ENCODE data around the gene SLC25A13.

Gene SLC25A13

DNA sequence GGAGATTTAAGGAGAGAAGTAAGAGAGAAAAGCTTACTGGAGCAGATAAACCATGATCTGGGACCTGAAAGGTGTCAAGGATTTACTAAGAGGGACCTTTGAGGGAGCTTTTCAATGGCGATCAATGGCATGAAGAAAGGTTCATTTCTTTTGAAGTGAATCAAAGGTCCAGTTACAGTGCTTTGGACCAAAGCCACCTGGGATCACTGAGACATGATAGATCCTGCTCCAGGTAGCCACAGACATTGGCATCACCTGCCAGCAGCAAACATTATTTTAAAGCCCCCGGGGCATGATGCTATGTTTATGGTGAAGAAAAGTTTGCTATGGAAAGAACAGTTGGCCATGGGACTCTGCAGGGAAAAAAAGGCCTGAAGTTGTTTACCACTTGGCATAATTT is 109.4 kb downstream of the SLC25A13 start:
- no peaks in the 10 kb centered on the region for H3K27me3 ChIP-seq (ENCODE audit: control insufficient read depth in 3 of 3, insufficient read depth in 3 of 3, low read depth in 1 of 3, low read length in 3 of 3)
- no peak overlapping the region for H3K4me3 ChIP-seq (ENCODE audit: low read length in 2 of 2)
- no peak overlapping the region for H2AFZ ChIP-seq (ENCODE audit: low read length)
- no peak overlapping the region for H2AK5ac ChIP-seq (ENCODE audit: low read depth, low read length)
- no peak overlapping the region for H3K4ac ChIP-seq (ENCODE audit: low read length)
- no peak overlapping the region for H4K91ac ChIP-seq (ENCODE audit: low read depth, low read length, poor library complexity)
- no peak overlapping the region for H2BK15ac ChIP-seq (ENCODE audit: low read length)
- H3K27ac ChIP-seq (replicated peaks; ENCODE audit: low read length) = no peak overlapping the region
- no peak overlapping the region for H4K8ac ChIP-seq (ENCODE audit: low read depth, low read length)
- H2BK12ac ChIP-seq (ENCODE audit: low read length) = no peak overlapping the region
- peaks cover 0 to 6% of the 10 kb centered on the region in 2 donors for H3K36me3 ChIP-seq (replicated peaks in 1 of 2; ENCODE audit: control insufficient read depth in 2 of 2, insufficient read depth in 2 of 2, low read length in 2 of 2)
- no peak for DNase-seq (ENCODE audit: low spot score)
- no peaks in the 10 kb centered on the region for H3K4me1 ChIP-seq (ENCODE audit: control insufficient read depth in 2 of 2, insufficient read depth in 1 of 2, low read depth in 1 of 2, low read length in 2 of 2)
- no peak overlapping the region for H3K23ac ChIP-seq (ENCODE audit: low read depth, low read length, poor library complexity)
- no peak overlapping the region for H3K9ac ChIP-seq (ENCODE audit: low read depth, low read length, poor library complexity)
- H3K18ac ChIP-seq (ENCODE audit: low read length) = no peak overlapping the region
- H3K14ac ChIP-seq (ENCODE audit: low read length) = no peak overlapping the region
- no CpG with 5 or more reads among the region's 2 CpGs for WGBS, 2 donors (ENCODE audit: extremely low coverage in 2 of 2, insufficient read length in 2 of 2, insufficient replicate concordance in 1 of 2)
- no peak overlapping the region for H2BK5ac ChIP-seq (ENCODE audit: low read length)
- no peaks in the 10 kb centered on the region for H3K79me1 ChIP-seq (ENCODE audit: low read depth, low read length)
- no peak overlapping the region for H2BK120ac ChIP-seq (ENCODE audit: low read depth, low read length)
- no peak overlapping the region for H3K4me2 ChIP-seq (ENCODE audit: insufficient read depth, low read length, poor library complexity, severe bottlenecking)
- no peaks in the 10 kb centered on the region for H3K9me3 ChIP-seq (replicated peaks in 1 of 2; ENCODE audit: control insufficient read depth in 2 of 2, insufficient read depth in 1 of 2, low read depth in 1 of 2, low read length in 2 of 2)

DNA sequence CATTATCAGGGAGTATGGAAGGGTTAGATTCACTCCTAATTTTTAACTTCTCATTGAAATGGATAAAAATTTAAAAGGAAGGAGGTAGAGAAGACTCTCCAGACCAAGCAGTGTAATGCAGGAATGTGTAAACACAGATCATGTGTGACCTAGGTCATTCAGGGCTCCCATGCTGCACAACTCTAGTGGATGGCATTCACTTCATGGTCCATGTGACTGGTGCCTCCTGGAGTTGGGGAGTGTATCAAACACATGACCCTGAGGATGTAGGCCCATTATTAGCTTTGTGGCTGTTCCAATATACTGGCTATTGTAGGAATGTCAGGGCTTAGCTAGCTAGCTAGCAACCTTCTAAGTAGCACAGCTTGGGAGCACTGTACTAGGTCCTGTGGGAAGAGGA is 109.9 kb downstream of the SLC25A13 start:
- Histone ChIP-seq H2AFZ (ENCODE audit: low read length) (no peak overlapping the region), H3K9ac (ENCODE audit: low read depth, low read length, poor library complexity) (no peak overlapping the region), H3K18ac (ENCODE audit: low read length) (no peak overlapping the region), H3K14ac (ENCODE audit: low read length) (no peak overlapping the region), H3K4me1 (ENCODE audit: control insufficient read depth in 2 of 2, insufficient read depth in 1 of 2, low read depth in 1 of 2, low read length in 2 of 2) (no peaks in the 10 kb centered on the region), H3K4me3 (ENCODE audit: low read length in 2 of 2) (no peak overlapping the region), H2AK5ac (ENCODE audit: low read depth, low read length) (no peak overlapping the region), H3K36me3 (replicated peaks in 1 of 2; ENCODE audit: control insufficient read depth in 2 of 2, insufficient read depth in 2 of 2, low read length in 2 of 2) (peaks cover 0 to 6% of the 10 kb centered on the region in 2 donors), H3K9me3 (replicated peaks in 1 of 2; ENCODE audit: control insufficient read depth in 2 of 2, insufficient read depth in 1 of 2, low read depth in 1 of 2, low read length in 2 of 2) (no peaks in the 10 kb centered on the region), H3K27me3 (ENCODE audit: control insufficient read depth in 3 of 3, insufficient read depth in 3 of 3, low read depth in 1 of 3, low read length in 3 of 3) (no peaks in the 10 kb centered on the region), H3K4me2 (ENCODE audit: insufficient read depth, low read length, poor library complexity, severe bottlenecking) (no peak overlapping the region), H3K79me1 (ENCODE audit: low read depth, low read length) (no peaks in the 10 kb centered on the region), H2BK12ac (ENCODE audit: low read length) (no peak overlapping the region), H2BK15ac (ENCODE audit: low read length) (no peak overlapping the region), H3K4ac (ENCODE audit: low read length) (no peak overlapping the region), H4K91ac (ENCODE audit: low read depth, low read length, poor library complexity) (no peak overlapping the region), H2BK120ac (ENCODE audit: low read depth, low read length) (no peak overlapping the region), H2BK5ac (ENCODE audit: low read length) (no peak overlapping the region), H3K23ac (ENCODE audit: low read depth, low read length, poor library complexity) (no peak overlapping the region), H3K27ac (replicated peaks; ENCODE audit: low read length) (no peak overlapping the region), H4K8ac (ENCODE audit: low read depth, low read length) (no peak overlapping the region)
- no peak for DNase-seq (ENCODE audit: low spot score)

DNA sequence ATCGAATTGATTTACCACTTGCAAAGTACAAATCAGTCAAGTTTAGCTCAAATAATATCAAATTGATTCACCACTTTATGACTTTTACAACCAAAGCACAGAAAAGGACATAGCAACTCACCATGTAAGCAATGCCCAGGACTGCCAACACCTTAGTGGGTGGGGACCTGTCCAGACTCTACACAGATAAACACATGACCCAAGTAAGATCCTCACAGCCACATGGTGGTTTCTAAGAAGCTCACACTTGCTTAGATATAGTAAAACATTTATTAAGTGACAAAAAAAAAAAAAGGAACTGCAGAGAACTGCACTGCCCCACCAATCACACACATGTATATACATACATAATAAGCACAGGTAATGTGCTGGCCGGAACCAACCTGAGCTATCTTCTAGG is 116.2 kb downstream of the SLC25A13 start:
- DNase-seq (ENCODE audit: low spot score) = no peak
- Histone ChIP-seq H2BK12ac (ENCODE audit: low read length) (no peak overlapping the region), H3K14ac (ENCODE audit: low read length) (no peak overlapping the region), H3K27me3 (ENCODE audit: control insufficient read depth in 3 of 3, insufficient read depth in 3 of 3, low read depth in 1 of 3, low read length in 3 of 3) (no peaks in the 10 kb centered on the region), H3K4me1 (ENCODE audit: control insufficient read depth in 2 of 2, insufficient read depth in 1 of 2, low read depth in 1 of 2, low read length in 2 of 2) (peaks cover 0 to 4% of the 10 kb centered on the region in 2 donors), H4K91ac (ENCODE audit: low read depth, low read length, poor library complexity) (no peak overlapping the region), H2BK15ac (ENCODE audit: low read length) (no peak overlapping the region), H2AFZ (ENCODE audit: low read length) (no peak overlapping the region), H3K4me2 (ENCODE audit: insufficient read depth, low read length, poor library complexity, severe bottlenecking) (no peak overlapping the region), H2BK120ac (ENCODE audit: low read depth, low read length) (no peak overlapping the region), H3K36me3 (replicated peaks in 1 of 2; ENCODE audit: control insufficient read depth in 2 of 2, insufficient read depth in 2 of 2, low read length in 2 of 2) (peaks cover 0 to 19% of the 10 kb centered on the region in 2 donors), H3K27ac (replicated peaks; ENCODE audit: low read length) (no peak overlapping the region), H4K8ac (ENCODE audit: low read depth, low read length) (no peak overlapping the region), H3K4me3 (ENCODE audit: low read length in 2 of 2) (no peak overlapping the region), H3K4ac (ENCODE audit: low read length) (no peak overlapping the region), H3K18ac (ENCODE audit: low read length) (no peak overlapping the region), H3K23ac (ENCODE audit: low read depth, low read length, poor library complexity) (no peak overlapping the region), H3K9ac (ENCODE audit: low read depth, low read length, poor library complexity) (no peak overlapping the region), H3K79me1 (ENCODE audit: low read depth, low read length) (no peaks in the 10 kb centered on the region), H2AK5ac (ENCODE audit: low read depth, low read length) (peak overlapping the region; percentile 36), H3K9me3 (replicated peaks in 1 of 2; ENCODE audit: control insufficient read depth in 2 of 2, insufficient read depth in 1 of 2, low read depth in 1 of 2, low read length in 2 of 2) (no peaks in the 10 kb centered on the region), H2BK5ac (ENCODE audit: low read length) (no peak overlapping the region)
- no CpG with 5 or more reads among the region's 2 CpGs for WGBS, 2 donors (ENCODE audit: extremely low coverage in 2 of 2, insufficient read length in 2 of 2, insufficient replicate concordance in 1 of 2)

DNA sequence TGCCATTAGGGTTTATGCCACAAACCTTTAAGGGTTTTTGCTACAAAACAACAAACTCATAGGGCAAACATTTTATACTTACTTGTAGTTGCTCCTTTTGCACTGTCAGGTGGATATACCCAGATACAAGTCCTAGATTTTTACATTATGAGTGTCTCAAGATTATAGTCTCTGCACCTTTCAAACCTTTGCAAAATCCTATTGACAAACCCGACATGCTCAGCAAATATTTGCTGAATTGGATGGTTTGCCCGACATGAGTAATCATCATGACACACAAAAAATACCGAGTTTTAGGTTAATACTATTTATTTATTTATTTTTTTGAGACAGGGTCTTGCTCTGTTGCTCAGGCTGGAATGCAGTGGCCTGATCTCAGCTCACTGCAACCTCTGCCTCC is 117.3 kb downstream of the SLC25A13 start:
- no peak overlapping the region for H2BK12ac ChIP-seq (ENCODE audit: low read length)
- no peak overlapping the region for H4K8ac ChIP-seq (ENCODE audit: low read depth, low read length)
- no peak overlapping the region for H3K18ac ChIP-seq (ENCODE audit: low read length)
- no peak overlapping the region for H2AFZ ChIP-seq (ENCODE audit: low read length)
- no peak for DNase-seq (ENCODE audit: low spot score)
- no peaks in the 10 kb centered on the region for H3K79me1 ChIP-seq (ENCODE audit: low read depth, low read length)
- no peaks in the 10 kb centered on the region for H3K9me3 ChIP-seq (replicated peaks in 1 of 2; ENCODE audit: control insufficient read depth in 2 of 2, insufficient read depth in 1 of 2, low read depth in 1 of 2, low read length in 2 of 2)
- no peak overlapping the region for H3K9ac ChIP-seq (ENCODE audit: low read depth, low read length, poor library complexity)
- no peak overlapping the region for H2BK120ac ChIP-seq (ENCODE audit: low read depth, low read length)
- no peak overlapping the region for H2BK5ac ChIP-seq (ENCODE audit: low read length)
- no peak overlapping the region for H3K4me3 ChIP-seq (ENCODE audit: low read length in 2 of 2)
- no peak overlapping the region for H3K4me2 ChIP-seq (ENCODE audit: insufficient read depth, low read length, poor library complexity, severe bottlenecking)
- H3K23ac ChIP-seq (ENCODE audit: low read depth, low read length, poor library complexity) = no peak overlapping the region
- H4K91ac ChIP-seq (ENCODE audit: low read depth, low read length, poor library complexity) = no peak overlapping the region
- no peak overlapping the region for H3K14ac ChIP-seq (ENCODE audit: low read length)
- H3K27me3 ChIP-seq (ENCODE audit: control insufficient read depth in 3 of 3, insufficient read depth in 3 of 3, low read depth in 1 of 3, low read length in 3 of 3) = no peaks in the 10 kb centered on the region
- no peak overlapping the region for H3K27ac ChIP-seq (replicated peaks; ENCODE audit: low read length)
- H3K36me3 ChIP-seq (replicated peaks in 1 of 2; ENCODE audit: control insufficient read depth in 2 of 2, insufficient read depth in 2 of 2, low read length in 2 of 2) = peaks cover 0 to 19% of the 10 kb centered on the region in 2 donors
- H2AK5ac ChIP-seq (ENCODE audit: low read depth, low read length) = no peak overlapping the region
- H3K4ac ChIP-seq (ENCODE audit: low read length) = no peak overlapping the region
- peaks cover 0 to 7% of the 10 kb centered on the region in 2 donors for H3K4me1 ChIP-seq (ENCODE audit: control insufficient read depth in 2 of 2, insufficient read depth in 1 of 2, low read depth in 1 of 2, low read length in 2 of 2)
- H2BK15ac ChIP-seq (ENCODE audit: low read length) = no peak overlapping the region
- no CpG with 5 or more reads among the region's 3 CpGs for WGBS, 2 donors (ENCODE audit: extremely low coverage in 2 of 2, insufficient read length in 2 of 2, insufficient replicate concordance in 1 of 2)
